IMR-90 (cell line): Measurements from ENCODE around the gene TRIM44.

Source experiments
- CEBPB ChIP-seq: IDR thresholded peaks from 2 replicates; pipeline ENCODE4 v1.6.1; 2012; ENCODE audit warnings: low read depth, low read length, improper control_type of control experiment
- FOS ChIP-seq: fragments of 150-350 bp; IDR thresholded peaks from 2 replicates; pipeline ENCODE4 v1.6.1; 2016; ENCODE audit warnings: low read depth, low read length
- POLR2A ChIP-seq: IDR thresholded peaks from 2 replicates; pipeline ENCODE4 v1.6.1; 2012; ENCODE audit warnings: mild to moderate bottlenecking, low read depth, low read length
- RAD21 ChIP-seq: IDR thresholded peaks from 2 replicates; pipeline ENCODE4 v1.6.1; 2012; ENCODE audit warnings: low read length, improper control_type of control experiment
- USF2 ChIP-seq: fragments of 150-350 bp; IDR thresholded peaks from 2 replicates; pipeline ENCODE4 v1.6.1; 2017; ENCODE audit warnings: mild to moderate bottlenecking, antibody characterized with exemption, low read length, low read depth
- TF ChIP-seq, protein P1 (sequence below): conservative IDR thresholded peaks from 2 replicates; pipeline ENCODE4 v1.5.1; 2012; ENCODE audit warnings: mild to moderate bottlenecking, low read depth, low read length, improper control_type of control experiment

GRCh38 chr11:35842958-35843357 lies 180.4 kb downstream of the TRIM44 start:
- TF ChIP-seq USF2, result no peak
- TF ChIP-seq CEBPB, result no peak
- TF ChIP-seq POLR2A, result no peak
- TF ChIP-seq, protein P1, sequence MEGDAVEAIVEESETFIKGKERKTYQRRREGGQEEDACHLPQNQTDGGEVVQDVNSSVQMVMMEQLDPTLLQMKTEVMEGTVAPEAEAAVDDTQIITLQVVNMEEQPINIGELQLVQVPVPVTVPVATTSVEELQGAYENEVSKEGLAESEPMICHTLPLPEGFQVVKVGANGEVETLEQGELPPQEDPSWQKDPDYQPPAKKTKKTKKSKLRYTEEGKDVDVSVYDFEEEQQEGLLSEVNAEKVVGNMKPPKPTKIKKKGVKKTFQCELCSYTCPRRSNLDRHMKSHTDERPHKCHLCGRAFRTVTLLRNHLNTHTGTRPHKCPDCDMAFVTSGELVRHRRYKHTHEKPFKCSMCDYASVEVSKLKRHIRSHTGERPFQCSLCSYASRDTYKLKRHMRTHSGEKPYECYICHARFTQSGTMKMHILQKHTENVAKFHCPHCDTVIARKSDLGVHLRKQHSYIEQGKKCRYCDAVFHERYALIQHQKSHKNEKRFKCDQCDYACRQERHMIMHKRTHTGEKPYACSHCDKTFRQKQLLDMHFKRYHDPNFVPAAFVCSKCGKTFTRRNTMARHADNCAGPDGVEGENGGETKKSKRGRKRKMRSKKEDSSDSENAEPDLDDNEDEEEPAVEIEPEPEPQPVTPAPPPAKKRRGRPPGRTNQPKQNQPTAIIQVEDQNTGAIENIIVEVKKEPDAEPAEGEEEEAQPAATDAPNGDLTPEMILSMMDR, result no peak
- TF ChIP-seq RAD21, result no peak
- TF ChIP-seq FOS, result no peak
